ENCODE measurements around the gene DGAT2. TPM values are rescaled to one million over a fixed set of nuclear protein-coding genes. Genes with fewer than 3 reads are reported as not detected.
"Not testable (repeated sequence)": the region's sequence is repeated elsewhere in the genome, so short reads cannot be mapped to it uniquely, and the experiment has no call there.

Gene DGAT2
- 20.3 TPM for total RNA-seq

- ATAC-seq: peak; percentile 83
- intact Hi-C loops (cut with DNase I): no loop called here
- peak; percentile 79 for DNase-seq (ENCODE audit: low spot score)
Observed at GRCh38 chr11:75768112-75768908, at the start of gene DGAT2. DGAT2 (plus strand) TSS chr11:75768778; CDS start chr11:75768992, 214 bp downstream.

GRCh38 chr11:75719340-75720239 lies 49.0 kb upstream of the DGAT2 start:
- intact Hi-C loops (cut with DNase I): no loop called here
- ATAC-seq: no peak
- no peak for DNase-seq (ENCODE audit: low spot score)

GRCh38 chr11:75720639-75721038 lies 47.9 kb upstream of the DGAT2 start:
- no peak for DNase-seq (ENCODE audit: low spot score)
- intact Hi-C loops (cut with DNase I): no loop called here
- ATAC-seq: no peak

GRCh38 chr11:75721852-75722668 lies 46.5 kb upstream of the DGAT2 start:
- ATAC-seq (no peak), DNase-seq (ENCODE audit: low spot score) (no peak)
- intact Hi-C loops (cut with DNase I): no loop called here

DNA sequence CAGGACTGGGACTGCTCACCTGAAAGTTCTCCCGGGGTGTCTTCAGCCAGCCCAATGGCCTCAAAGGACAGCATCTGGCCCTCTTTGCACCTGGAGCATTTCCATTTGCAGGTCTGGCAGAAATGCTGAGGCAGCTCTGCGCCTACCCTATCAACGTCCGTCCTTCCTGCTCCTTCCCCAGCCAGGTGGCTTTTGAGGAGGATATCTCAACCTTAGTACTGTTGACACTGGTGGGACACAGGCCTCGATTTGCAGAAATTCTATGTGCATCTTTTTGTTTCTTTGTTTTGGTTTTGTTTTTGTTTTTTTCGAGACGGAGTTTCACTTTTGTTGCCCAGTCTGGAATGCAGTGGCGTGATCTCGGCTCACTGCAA lies 45.9 kb upstream of the DGAT2 start:
- DNase-seq (ENCODE audit: low spot score): no peak
- intact Hi-C loops (cut with DNase I): no loop called here
- ATAC-seq: no peak

DNA sequence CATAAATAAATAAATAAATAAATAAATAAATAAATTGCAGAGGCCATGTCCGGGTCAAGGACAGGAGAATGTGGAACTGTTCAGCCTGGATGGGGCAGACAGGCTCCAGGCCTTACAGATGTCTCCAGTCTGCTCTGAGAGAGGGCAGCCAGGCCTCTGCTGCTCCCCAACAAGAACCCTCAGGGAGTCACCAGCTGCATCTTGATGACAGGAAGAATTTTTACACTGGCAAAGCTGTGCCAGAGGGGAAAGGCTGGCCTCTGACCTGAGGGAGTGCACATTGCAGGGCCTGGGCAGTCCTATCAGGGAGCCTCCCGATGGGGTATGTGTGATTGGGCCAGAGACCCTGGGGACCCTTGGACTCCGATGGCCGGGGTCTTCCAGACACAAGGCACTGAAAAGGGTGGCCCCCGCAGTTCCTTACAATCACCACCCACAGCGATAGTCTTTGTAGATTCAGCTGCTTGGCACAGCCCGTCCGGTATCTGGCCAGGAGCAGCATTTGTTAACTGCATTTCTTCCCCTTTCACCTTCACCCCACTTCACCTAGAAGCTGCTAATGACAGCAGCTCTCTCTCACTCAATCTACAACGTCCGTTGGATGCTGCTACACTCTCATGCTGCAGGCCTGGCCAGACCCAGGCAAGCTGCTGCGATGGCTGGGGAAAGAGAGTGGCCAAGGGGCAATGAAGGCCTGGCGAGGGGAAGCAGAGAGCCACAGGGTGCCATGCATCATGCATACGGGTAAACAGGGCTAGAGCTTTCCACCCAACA lies 42.8 kb upstream of the DGAT2 start:
- ATAC-seq (peak; percentile 49), DNase-seq (ENCODE audit: low spot score) (no peak)
- intact Hi-C loops (cut with DNase I): loop anchor here (5.0 kb wide), 1 partner anchor 958 kb away; no protein-coding TSS in a partner anchor

- ATAC-seq: no peak
- no peak for DNase-seq (ENCODE audit: low spot score)
- intact Hi-C loops (cut with DNase I): loop anchor here (5.0 kb wide), 1 partner anchor 962 kb away; no protein-coding TSS in a partner anchor
Observed at GRCh38 chr11:75728992-75729391, 39.6 kb upstream of the DGAT2 start.

DNA sequence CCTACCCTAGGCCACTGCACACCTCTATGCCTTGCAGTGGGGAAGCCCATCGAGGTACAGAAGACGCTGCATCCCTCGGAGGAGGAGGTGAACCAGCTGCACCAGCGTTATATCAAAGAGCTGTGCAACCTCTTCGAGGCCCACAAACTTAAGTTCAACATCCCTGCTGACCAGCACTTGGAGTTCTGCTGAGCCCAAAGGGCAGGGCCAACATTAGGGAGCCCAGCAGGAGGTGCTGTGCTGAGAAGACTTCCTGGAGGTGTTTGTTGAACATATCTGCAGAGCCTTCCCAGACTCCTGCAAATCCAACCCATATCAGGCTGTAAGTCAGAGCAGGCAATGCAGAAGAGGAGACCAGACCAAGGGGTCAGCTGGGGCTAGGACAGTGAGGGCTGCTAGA lies 37.5 kb upstream of the DGAT2 start:
- intact Hi-C loops (cut with DNase I): no loop called here
- ATAC-seq (no peak), DNase-seq (ENCODE audit: low spot score) (no peak)

DNA sequence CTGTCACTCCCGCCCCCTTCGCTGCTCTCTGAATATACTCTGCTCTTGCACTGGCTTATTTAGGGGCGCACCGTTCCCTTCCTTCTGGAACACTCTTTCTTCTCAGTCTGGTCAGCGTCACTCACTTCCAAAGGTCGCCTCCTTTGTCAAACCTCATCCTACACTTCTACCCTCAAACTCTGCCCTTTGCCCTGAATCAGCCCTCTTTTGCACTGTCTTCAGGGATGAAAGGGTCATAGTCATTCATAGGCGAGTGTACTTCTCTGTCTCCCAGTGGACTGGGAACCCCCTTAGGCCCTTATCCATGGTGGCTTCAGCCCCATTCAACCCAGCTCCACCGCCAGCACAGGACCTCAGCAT lies 35.5 kb upstream of the DGAT2 start:
- ATAC-seq (no peak), DNase-seq (ENCODE audit: low spot score) (no peak)
- intact Hi-C loops (cut with DNase I): no loop called here

GRCh38 chr11:75733431-75734107 lies 35.0 kb upstream of the DGAT2 start:
- DNase-seq (ENCODE audit: low spot score) (no peak), ATAC-seq (peak; percentile 52)
- intact Hi-C loops (cut with DNase I): no loop called here

DNA sequence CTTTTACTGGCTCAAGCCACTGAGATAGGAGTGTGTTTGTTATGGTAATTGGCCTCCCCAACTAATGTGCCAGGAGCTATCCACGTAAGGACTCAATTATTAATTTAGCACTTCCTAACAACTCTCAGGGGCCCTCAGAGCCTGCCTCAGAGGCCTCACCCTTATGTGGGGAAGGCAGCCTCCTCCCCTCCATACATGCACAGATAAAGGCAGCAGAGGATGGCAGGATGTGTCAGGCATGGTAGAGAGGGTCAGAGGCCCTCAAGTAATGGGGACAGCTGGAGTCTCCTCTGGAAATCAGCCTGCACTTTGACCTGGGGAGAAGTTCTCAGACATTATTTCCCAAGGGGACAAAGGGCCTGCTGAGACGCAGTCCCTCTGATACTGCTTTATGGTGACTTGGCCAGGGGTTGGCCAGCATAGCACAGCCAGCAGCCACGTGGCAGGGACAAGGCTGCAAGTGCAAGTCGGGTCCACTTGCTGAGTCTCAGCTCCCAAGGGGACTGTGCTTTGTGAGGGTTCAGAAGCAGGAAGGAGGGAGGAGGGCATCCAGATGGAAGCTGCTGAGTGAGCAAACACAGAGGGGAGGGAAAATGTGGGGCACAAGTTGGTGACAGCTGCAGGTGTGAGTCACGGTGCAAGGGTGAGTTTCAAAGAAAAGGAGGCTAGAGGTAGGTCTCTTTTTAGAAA lies 33.9 kb upstream of the DGAT2 start:
- DNase-seq (ENCODE audit: low spot score) (no peak), ATAC-seq (peak; percentile 44)
- intact Hi-C loops (cut with DNase I): no loop called here

GRCh38 chr11:75735181-75735845 lies 33.3 kb upstream of the DGAT2 start:
- DNase-seq (ENCODE audit: low spot score) (no peak), ATAC-seq (peak; percentile 42)

DNA sequence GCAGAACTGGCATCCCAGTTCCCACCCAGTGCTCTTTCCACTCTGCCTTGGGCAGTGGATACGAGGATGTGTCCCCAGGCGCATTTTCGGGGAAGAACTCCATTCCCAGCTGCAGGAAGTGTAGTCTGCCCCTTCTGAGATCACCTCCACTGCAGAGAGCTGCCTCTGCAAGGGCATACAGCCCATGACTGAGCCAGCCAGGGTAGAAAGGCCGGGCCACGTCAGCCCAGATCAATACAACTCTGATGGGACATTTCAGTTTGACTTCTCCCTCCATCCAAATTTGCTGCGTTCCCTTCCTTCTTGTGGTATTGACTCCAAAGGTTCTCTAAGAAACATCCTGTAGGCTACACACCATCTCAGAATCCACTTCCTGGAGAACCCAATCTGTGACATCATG lies 31.3 kb upstream of the DGAT2 start:
- ATAC-seq (no peak), DNase-seq (ENCODE audit: low spot score) (no peak)
- intact Hi-C loops (cut with DNase I): no loop called here

More at GRCh38 chr11:75735181-75735845, 33.3 kb upstream of the DGAT2 start:
- intact Hi-C loops (cut with DNase I): no loop called here

DNA sequence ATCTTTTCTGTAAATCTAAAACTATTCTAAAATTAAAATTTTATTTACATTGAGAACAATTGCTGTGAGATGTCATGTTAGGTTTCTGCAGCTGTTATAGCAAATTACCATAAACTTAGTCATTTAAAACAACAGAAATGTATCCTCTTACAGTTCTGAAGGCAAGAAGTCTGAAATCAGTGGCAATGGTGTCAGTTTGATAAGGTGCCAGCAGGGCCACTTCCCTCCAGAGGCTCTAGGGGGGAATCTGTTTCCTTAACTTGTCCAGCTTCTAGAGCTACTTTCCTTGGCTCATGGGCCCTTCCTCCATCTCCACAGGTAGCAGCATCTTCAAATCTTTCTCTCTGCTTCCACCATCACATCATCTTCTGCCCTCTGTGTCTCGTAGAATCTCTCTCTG lies 27.9 kb upstream of the DGAT2 start:
- DNase-seq (ENCODE audit: low spot score): no peak
- intact Hi-C loops (cut with DNase I): no loop called here
- no peak for ATAC-seq

DNA sequence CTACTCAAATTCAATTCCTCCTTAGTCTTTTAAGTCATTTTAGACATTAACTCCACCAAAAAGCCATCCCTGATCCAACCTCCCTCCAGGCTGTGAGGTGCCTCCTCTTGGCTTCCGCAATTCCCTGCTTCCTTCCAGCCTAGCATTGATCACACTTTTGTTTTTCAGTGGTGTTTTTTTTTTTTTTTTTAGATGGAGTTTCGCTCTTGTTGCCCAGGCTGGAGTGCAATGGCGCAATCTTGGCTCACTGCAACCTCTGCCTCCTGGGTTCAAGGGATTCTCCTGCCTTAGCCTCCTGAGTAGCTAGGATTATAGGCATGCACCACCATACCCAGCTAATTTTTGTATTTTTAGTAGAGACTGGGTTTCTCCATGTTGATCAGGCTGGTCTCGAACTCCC lies 25.4 kb upstream of the DGAT2 start:
- intact Hi-C loops (cut with DNase I): not testable (repeated sequence)

GRCh38 chr11:75743711-75744563 lies 24.6 kb upstream of the DGAT2 start:
- intact Hi-C loops (cut with DNase I): no loop called here
- ATAC-seq (peak; percentile 62), DNase-seq (ENCODE audit: low spot score) (no peak)

More for the DNA sequence above, 25.4 kb upstream of the DGAT2 start:
- DNase-seq (ENCODE audit: low spot score); ATAC-seq: not testable (repeated sequence)

All from sciatic nerve (tissue), 2 donors.